SK-N-SH treated with all-trans-retinoic acid at 6 μM for 48 hours (cell line): ENCODE data around the gene STAG1.

Experiments
- ATAC-seq: fragments of 200-7000 bp; cut with Tn5 transposase; 3 replicates; pipeline ENCODE4 v1.9.1; 2020; ENCODE audit warnings: mild to moderate bottlenecking, moderate library complexity
- ARNTL ChIP-seq: fragments of 450-650 bp; formaldehyde crosslinking; IDR thresholded peaks from 2 replicates; pipeline ENCODE4 v1.5.0; 2020; ENCODE audit warnings: low read depth, mild to moderate bottlenecking, moderate library complexity, borderline replicate concordance
- BACH2 ChIP-seq: fragments of 250-450 bp; sonication (Bioruptor Pico); IDR thresholded peaks from 2 replicates; pipeline ENCODE4 v1.9.0; 2021; ENCODE audit warnings: mild to moderate bottlenecking, borderline replicate concordance
- CSDC2 ChIP-seq: fragments of 250-450 bp; sonication (Bioruptor Pico); IDR thresholded peaks from 2 replicates; pipeline ENCODE4 v1.5.0; 2020; ENCODE audit warnings: mild to moderate bottlenecking, moderate library complexity
- CSRNP3 ChIP-seq: fragments of 250-450 bp; sonication (Bioruptor Pico); IDR thresholded peaks from 2 replicates; pipeline ENCODE4 v1.5.1; 2021; ENCODE audit warnings: mild to moderate bottlenecking, moderate library complexity
- ESRRG ChIP-seq: fragments of 250-450 bp; sonication (Bioruptor Pico); IDR thresholded peaks from 2 replicates; pipeline ENCODE4 v1.6.1; 2021; ENCODE audit warnings: mild to moderate bottlenecking
- ISL1 ChIP-seq: fragments of 250-450 bp; sonication (Bioruptor Pico); IDR thresholded peaks from 2 replicates; pipeline ENCODE4 v2.1.2; 2022; ENCODE audit warnings: mild to moderate bottlenecking, moderate library complexity
- OSR1 ChIP-seq: fragments of 250-450 bp; sonication (Bioruptor Pico); IDR thresholded peaks from 2 replicates; pipeline ENCODE4 v1.8.0; 2022; ENCODE audit warnings: moderate library complexity, mild to moderate bottlenecking, inconsistent platforms
- PATZ1 ChIP-seq: fragments of 250-450 bp; sonication (Bioruptor Pico); IDR thresholded peaks from 2 replicates; pipeline ENCODE4 v1.8.0; 2020; ENCODE audit warnings: mild to moderate bottlenecking, moderate library complexity, borderline replicate concordance
- PPARA ChIP-seq: fragments of 250-450 bp; sonication (Bioruptor Pico); IDR thresholded peaks from 2 replicates; pipeline ENCODE4 v1.5.0; 2020; ENCODE audit warnings: mild to moderate bottlenecking, borderline replicate concordance
- RARB ChIP-seq: fragments of 250-450 bp; sonication (Bioruptor Pico); IDR thresholded peaks from 2 replicates; pipeline ENCODE4 v1.8.0; 2021; ENCODE audit warnings: mild to moderate bottlenecking, moderate library complexity
- SNAI2 ChIP-seq: fragments of 250-450 bp; sonication (Bioruptor Pico); IDR thresholded peaks from 2 replicates; pipeline ENCODE4 v1.5.0; 2020; ENCODE audit warnings: mild to moderate bottlenecking, moderate library complexity
- TCF4 ChIP-seq: fragments of 250-450 bp; sonication (Bioruptor Pico); IDR thresholded peaks from 2 replicates; pipeline ENCODE4 v1.8.0; 2021; ENCODE audit warnings: mild to moderate bottlenecking, moderate library complexity, borderline replicate concordance
- TOX ChIP-seq: fragments of 250-450 bp; sonication (Bioruptor Pico); IDR thresholded peaks from 2 replicates; pipeline ENCODE4 v1.8.0; 2021; ENCODE audit warnings: mild to moderate bottlenecking, moderate library complexity, borderline replicate concordance
- ZC3H10 ChIP-seq: fragments of 250-450 bp; sonication (Bioruptor Pico); IDR thresholded peaks from 2 replicates; pipeline ENCODE4 v1.5.1; 2021; ENCODE audit warnings: mild to moderate bottlenecking, moderate library complexity
- ZFP30 ChIP-seq: fragments of 450-650 bp; formaldehyde crosslinking; IDR thresholded peaks from 2 replicates; pipeline ENCODE4 v1.5.0; 2022; ENCODE audit warnings: mild to moderate bottlenecking, moderate library complexity
- ZNF8 ChIP-seq: fragments of 450-650 bp; formaldehyde crosslinking; IDR thresholded peaks from 2 replicates; pipeline ENCODE4 v1.5.0; 2020; ENCODE audit warnings: mild to moderate bottlenecking, moderate library complexity
- TF ChIP-seq, protein P1 (sequence below): fragments of 250-450 bp; sonication (Bioruptor Pico); IDR thresholded peaks from 2 replicates; pipeline ENCODE4 v1.5.0; 2020; ENCODE audit warnings: mild to moderate bottlenecking, moderate library complexity
- TF ChIP-seq, protein P2 (sequence below): fragments of 250-450 bp; sonication (Bioruptor Pico); IDR thresholded peaks from 2 replicates; pipeline ENCODE4 v1.5.1; 2020; ENCODE audit warnings: low read depth, mild to moderate bottlenecking, moderate library complexity
- TF ChIP-seq, protein P3 (sequence below): fragments of 250-450 bp; sonication (Bioruptor Pico); IDR thresholded peaks from 2 replicates; pipeline ENCODE4 v1.8.0; 2021; ENCODE audit warnings: low read depth, mild to moderate bottlenecking, moderate library complexity, borderline replicate concordance

The STAG1 gene

DNA sequence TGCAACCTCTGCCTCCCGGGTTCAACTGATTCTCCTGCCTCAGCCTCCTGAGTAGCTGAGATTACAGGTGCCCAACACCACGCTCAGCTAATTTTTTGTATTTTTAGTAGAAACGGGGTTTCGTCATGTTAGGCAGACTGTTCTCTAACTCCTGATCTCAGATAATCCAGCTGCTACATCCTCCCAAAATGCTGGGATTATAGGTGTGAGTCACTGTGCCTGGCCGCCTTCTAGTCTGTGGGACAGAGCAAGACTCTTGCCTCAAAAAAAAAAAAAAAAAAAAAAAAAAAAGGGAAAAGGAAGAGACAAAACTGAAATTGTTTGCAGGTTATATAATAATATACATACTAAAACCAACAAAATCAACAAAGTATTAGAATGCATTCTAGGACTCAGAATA is 286.9 kb downstream of the STAG1 start:
- no peak for ATAC-seq
- TF ChIP-seq RARB (CRISPR knock-in tag) = no peak
- no peak for TF ChIP-seq ZC3H10
- TF ChIP-seq ESRRG (CRISPR knock-in tag) = no peak
- no peak for TF ChIP-seq ARNTL (CRISPR knock-in tag)
- no peak for TF ChIP-seq CSRNP3 (CRISPR knock-in tag)
- no peak for TF ChIP-seq CSDC2 (CRISPR knock-in tag)
- no peak for TF ChIP-seq SNAI2
- TF ChIP-seq, protein P1, sequence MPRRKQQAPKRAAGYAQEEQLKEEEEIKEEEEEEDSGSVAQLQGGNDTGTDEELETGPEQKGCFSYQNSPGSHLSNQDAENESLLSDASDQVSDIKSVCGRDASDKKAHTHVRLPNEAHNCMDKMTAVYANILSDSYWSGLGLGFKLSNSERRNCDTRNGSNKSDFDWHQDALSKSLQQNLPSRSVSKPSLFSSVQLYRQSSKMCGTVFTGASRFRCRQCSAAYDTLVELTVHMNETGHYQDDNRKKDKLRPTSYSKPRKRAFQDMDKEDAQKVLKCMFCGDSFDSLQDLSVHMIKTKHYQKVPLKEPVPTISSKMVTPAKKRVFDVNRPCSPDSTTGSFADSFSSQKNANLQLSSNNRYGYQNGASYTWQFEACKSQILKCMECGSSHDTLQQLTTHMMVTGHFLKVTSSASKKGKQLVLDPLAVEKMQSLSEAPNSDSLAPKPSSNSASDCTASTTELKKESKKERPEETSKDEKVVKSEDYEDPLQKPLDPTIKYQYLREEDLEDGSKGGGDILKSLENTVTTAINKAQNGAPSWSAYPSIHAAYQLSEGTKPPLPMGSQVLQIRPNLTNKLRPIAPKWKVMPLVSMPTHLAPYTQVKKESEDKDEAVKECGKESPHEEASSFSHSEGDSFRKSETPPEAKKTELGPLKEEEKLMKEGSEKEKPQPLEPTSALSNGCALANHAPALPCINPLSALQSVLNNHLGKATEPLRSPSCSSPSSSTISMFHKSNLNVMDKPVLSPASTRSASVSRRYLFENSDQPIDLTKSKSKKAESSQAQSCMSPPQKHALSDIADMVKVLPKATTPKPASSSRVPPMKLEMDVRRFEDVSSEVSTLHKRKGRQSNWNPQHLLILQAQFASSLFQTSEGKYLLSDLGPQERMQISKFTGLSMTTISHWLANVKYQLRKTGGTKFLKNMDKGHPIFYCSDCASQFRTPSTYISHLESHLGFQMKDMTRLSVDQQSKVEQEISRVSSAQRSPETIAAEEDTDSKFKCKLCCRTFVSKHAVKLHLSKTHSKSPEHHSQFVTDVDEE (CRISPR knock-in tag) = no peak
- TF ChIP-seq, protein P2, sequence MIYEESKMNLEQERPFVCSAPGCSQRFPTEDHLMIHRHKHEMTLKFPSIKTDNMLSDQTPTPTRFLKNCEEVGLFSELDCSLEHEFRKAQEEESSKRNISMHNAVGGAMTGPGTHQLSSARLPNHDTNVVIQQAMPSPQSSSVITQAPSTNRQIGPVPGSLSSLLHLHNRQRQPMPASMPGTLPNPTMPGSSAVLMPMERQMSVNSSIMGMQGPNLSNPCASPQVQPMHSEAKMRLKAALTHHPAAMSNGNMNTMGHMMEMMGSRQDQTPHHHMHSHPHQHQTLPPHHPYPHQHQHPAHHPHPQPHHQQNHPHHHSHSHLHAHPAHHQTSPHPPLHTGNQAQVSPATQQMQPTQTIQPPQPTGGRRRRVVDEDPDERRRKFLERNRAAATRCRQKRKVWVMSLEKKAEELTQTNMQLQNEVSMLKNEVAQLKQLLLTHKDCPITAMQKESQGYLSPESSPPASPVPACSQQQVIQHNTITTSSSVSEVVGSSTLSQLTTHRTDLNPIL (CRISPR knock-in tag) = no peak
- no peak for TF ChIP-seq TCF4
- TF ChIP-seq, protein P3, sequence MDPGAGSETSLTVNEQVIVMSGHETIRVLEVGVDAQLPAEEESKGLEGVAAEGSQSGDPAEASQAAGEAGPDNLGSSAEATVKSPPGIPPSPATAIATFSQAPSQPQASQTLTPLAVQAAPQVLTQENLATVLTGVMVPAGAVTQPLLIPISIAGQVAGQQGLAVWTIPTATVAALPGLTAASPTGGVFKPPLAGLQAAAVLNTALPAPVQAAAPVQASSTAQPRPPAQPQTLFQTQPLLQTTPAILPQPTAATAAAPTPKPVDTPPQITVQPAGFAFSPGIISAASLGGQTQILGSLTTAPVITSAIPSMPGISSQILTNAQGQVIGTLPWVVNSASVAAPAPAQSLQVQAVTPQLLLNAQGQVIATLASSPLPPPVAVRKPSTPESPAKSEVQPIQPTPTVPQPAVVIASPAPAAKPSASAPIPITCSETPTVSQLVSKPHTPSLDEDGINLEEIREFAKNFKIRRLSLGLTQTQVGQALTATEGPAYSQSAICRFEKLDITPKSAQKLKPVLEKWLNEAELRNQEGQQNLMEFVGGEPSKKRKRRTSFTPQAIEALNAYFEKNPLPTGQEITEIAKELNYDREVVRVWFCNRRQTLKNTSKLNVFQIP (CRISPR knock-in tag) = no peak
- no peak for TF ChIP-seq TOX (CRISPR knock-in tag)
- no peak for TF ChIP-seq BACH2 (CRISPR knock-in tag)
- TF ChIP-seq ZFP30 = no peak

DNA sequence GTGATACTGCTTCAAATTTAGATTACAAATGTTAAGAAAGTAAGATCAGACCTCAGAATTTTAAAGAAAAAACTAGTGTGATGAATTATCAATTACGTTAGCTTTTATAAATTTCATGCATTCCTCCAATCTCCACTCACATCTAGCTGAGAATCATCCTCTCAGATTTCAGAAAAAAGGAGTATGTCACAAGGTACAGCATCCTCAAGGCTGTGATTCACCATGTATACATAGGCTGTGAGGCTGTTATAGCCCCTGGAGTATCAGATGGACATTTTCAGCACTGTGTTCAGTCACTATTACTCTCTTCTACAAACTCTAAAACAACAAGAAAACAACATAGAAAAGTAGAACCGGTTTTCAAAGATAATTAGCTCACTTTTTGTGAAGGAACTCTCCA is 287.7 kb downstream of the STAG1 start:
- ATAC-seq = peak; percentile 88
- TF ChIP-seq PPARA (CRISPR knock-in tag) = no peak
- TF ChIP-seq PATZ1 (CRISPR knock-in tag) = no peak
- no peak for TF ChIP-seq ZNF8
- no peak for TF ChIP-seq SNAI2
- no peak for TF ChIP-seq BACH2 (CRISPR knock-in tag)
- TF ChIP-seq TOX (CRISPR knock-in tag) = no peak
- no peak for TF ChIP-seq TCF4
- no peak for TF ChIP-seq CSDC2 (CRISPR knock-in tag)
- TF ChIP-seq, protein P3 (CRISPR knock-in tag) = no peak

DNA sequence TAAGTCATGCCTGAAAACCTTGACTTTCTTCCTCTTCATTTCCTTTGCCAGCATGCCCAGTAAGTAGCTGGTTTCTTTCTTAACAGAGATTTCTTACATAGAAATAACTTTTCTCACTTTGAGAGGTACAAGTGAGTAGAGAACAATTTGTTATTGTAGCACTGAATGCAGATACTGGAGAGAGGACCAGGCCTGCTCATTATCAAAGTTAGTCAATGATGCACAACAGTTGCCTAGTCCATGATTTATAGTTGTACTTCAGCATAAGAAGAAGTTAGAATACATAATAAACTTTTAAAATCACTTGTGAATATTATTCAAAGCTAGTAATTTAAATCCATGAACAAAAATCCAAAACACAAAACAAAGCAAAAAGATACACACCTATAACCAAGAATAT is 289.0 kb downstream of the STAG1 start:
- ATAC-seq = no peak
- no peak for TF ChIP-seq PATZ1 (CRISPR knock-in tag)
- TF ChIP-seq ISL1 (CRISPR knock-in tag) = no peak
- no peak for TF ChIP-seq OSR1
- TF ChIP-seq TOX (CRISPR knock-in tag) = no peak
- TF ChIP-seq, protein P1 (CRISPR knock-in tag) = no peak
- TF ChIP-seq RARB (CRISPR knock-in tag) = no peak
- no peak for TF ChIP-seq TCF4
- TF ChIP-seq, protein P3 (CRISPR knock-in tag) = no peak
